WERI-Rb-1 (cell line): ENCODE measurements around the gene EPC1.

ENCODE experiments used
- DNase-seq: peaks from one replicate; pipeline ENCODE4 v3.0.0-alpha.2; 2020
- H3K27ac ChIP-seq: fragments of 250-450 bp; sonication (Bioruptor Pico); 2 replicates; pipeline ENCODE4 v1.5.1; 2020; ENCODE audit warnings: mild to moderate bottlenecking, moderate library complexity
- H3K27me3 ChIP-seq: fragments of 250-450 bp; sonication (Bioruptor Pico); 2 replicates; pipeline ENCODE4 v1.5.1; 2021; ENCODE audit warnings: mild to moderate bottlenecking, low read depth, moderate library complexity; ENCODE audit not compliant: insufficient read depth, severe bottlenecking
- H3K36me3 ChIP-seq: fragments of 250-450 bp; sonication (Bioruptor Pico); 2 replicates; pipeline ENCODE4 v1.5.1; 2020; ENCODE audit warnings: mild to moderate bottlenecking, moderate library complexity
- H3K4me3 ChIP-seq: 2 replicates; pipeline ENCODE4 v1.5.1; 2011; ENCODE audit warnings: low read depth, mild to moderate bottlenecking, control low read depth, low read length
- H3K9me3 ChIP-seq: fragments of 250-450 bp; sonication (Bioruptor Pico); 2 replicates; pipeline ENCODE4 v1.5.1; 2021; ENCODE audit warnings: mild to moderate bottlenecking, moderate library complexity; ENCODE audit not compliant: severe bottlenecking
- TF ChIP-seq, protein P1 (sequence below): IDR thresholded peaks from 2 replicates; pipeline ENCODE4 v1.5.1; 2011; ENCODE audit warnings: low read depth, mild to moderate bottlenecking, control low read depth, inconsistent platforms, low read length

EPC1 gene

DNA sequence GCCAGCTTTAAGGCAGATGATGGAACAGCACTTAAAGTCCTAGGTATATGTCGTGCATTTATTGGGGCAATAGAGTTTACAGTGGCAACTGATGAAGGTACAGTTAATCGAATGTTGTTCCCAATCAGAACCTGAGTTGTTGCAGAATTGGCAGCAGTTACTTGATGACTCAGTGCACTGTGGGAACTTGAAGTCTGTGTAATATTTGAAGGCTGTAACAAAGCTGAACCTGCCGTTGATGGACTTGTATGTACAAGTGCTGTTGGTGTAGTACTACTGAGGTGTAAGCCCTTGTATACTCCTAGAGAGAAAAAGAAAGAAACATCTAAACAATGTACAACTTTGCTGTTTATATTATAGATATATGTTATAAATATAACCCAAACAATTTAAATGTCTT is 75.3 kb downstream of the EPC1 start:
- H3K27ac ChIP-seq, result no peak overlapping the region
- DNase-seq, result no peak
- no peaks in the 10 kb centered on the region for H3K27me3 ChIP-seq
- TF ChIP-seq, protein P1, sequence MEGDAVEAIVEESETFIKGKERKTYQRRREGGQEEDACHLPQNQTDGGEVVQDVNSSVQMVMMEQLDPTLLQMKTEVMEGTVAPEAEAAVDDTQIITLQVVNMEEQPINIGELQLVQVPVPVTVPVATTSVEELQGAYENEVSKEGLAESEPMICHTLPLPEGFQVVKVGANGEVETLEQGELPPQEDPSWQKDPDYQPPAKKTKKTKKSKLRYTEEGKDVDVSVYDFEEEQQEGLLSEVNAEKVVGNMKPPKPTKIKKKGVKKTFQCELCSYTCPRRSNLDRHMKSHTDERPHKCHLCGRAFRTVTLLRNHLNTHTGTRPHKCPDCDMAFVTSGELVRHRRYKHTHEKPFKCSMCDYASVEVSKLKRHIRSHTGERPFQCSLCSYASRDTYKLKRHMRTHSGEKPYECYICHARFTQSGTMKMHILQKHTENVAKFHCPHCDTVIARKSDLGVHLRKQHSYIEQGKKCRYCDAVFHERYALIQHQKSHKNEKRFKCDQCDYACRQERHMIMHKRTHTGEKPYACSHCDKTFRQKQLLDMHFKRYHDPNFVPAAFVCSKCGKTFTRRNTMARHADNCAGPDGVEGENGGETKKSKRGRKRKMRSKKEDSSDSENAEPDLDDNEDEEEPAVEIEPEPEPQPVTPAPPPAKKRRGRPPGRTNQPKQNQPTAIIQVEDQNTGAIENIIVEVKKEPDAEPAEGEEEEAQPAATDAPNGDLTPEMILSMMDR, result no peak
- H3K36me3 ChIP-seq, result peaks cover 17% of the 10 kb centered on the region
- H3K4me3 ChIP-seq, result no peak overlapping the region
- H3K9me3 ChIP-seq, result no peaks in the 10 kb centered on the region

- H3K9me3 ChIP-seq, result no peaks in the 10 kb centered on the region
- H3K36me3 ChIP-seq, result peaks cover 17% of the 10 kb centered on the region
- H3K27ac ChIP-seq, result no peak overlapping the region
- TF ChIP-seq, protein P1, result no peak
- DNase-seq, result no peak
- H3K27me3 ChIP-seq, result no peaks in the 10 kb centered on the region
- H3K4me3 ChIP-seq, result no peak overlapping the region
Measured at GRCh38 chr10:32269343-32270100, 77.4 kb downstream of the EPC1 start.

DNA sequence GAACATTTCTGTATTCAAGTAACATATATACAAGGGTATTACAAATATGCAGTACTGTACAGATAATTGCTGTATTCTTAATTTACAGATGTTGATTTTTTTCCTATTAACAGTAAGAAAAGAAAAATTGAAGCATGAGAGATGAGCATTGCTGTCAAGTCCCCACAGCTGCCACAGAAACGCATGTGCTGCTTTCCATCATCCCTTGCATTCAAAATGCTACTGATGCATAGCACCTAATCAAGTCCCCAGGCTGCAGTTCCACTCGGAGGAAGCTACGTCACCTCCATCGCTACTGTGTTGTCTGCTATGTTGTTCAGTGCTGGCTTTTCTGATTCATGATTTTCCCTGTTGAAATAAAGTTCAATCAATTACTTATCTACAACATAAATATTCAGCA is 78.2 kb downstream of the EPC1 start:
- H3K9me3 ChIP-seq, result no peaks in the 10 kb centered on the region
- TF ChIP-seq, protein P1, result no peak
- no peak overlapping the region for H3K27ac ChIP-seq
- H3K36me3 ChIP-seq, result peaks cover 17% of the 10 kb centered on the region
- H3K27me3 ChIP-seq, result no peaks in the 10 kb centered on the region
- DNase-seq, result no peak
- no peak overlapping the region for H3K4me3 ChIP-seq

GRCh38 chr10:32266979-32267378 is 80.0 kb downstream of the EPC1 start:
- H3K9me3 ChIP-seq, result no peaks in the 10 kb centered on the region
- H3K4me3 ChIP-seq, result no peak overlapping the region
- H3K27ac ChIP-seq, result no peak overlapping the region
- TF ChIP-seq, protein P1, result no peak
- no peak for DNase-seq
- H3K36me3 ChIP-seq, result peaks cover 14% of the 10 kb centered on the region
- H3K27me3 ChIP-seq, result no peaks in the 10 kb centered on the region

DNA sequence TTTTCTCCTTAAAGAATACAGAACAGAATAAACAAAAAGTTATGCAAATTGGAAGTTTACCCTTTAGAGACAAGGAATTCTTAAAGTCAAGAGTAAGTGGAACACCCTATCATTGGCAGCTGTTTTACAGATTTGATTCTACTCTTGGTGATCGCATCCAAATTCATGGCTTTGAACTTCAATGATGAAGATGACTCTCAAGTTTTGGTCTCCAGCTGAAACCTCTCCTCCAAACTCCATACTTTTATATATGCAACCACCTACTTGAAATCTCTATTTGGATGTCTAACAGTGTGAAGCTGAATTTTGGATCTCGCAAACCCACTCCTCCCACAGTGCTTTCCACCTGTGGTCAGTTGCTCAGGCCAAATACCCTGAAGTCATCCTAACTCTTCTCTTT is 80.4 kb downstream of the EPC1 start:
- no peaks in the 10 kb centered on the region for H3K27me3 ChIP-seq
- no peak overlapping the region for H3K27ac ChIP-seq
- H3K9me3 ChIP-seq, result no peaks in the 10 kb centered on the region
- peaks cover 12% of the 10 kb centered on the region for H3K36me3 ChIP-seq
- no peak overlapping the region for H3K4me3 ChIP-seq
- no peak for DNase-seq
- TF ChIP-seq, protein P1, result no peak

DNA sequence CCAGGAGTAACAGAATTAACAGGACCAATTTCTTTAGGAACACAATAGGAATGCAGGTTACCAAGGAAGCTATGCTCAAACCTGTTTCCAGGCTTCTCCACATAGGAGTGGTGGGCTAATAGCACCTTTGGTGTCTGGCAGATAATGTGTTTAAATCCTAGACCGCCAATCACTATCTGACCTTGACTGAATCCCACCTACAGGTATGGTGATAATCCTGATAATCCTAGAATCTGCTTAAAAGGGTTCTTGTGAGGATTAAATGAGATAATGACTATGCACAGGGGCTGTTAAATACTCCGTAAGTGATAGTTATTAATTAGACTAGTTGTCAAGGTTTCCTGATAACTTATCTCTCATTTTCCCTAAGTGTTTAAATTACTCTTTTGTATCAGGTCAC is 81.2 kb downstream of the EPC1 start:
- H3K9me3 ChIP-seq, result no peaks in the 10 kb centered on the region
- DNase-seq, result no peak
- peaks cover 7% of the 10 kb centered on the region; the same call in 1 of the 2 replicates for H3K36me3 ChIP-seq
- no peak overlapping the region for H3K4me3 ChIP-seq
- TF ChIP-seq, protein P1, result no peak
- H3K27me3 ChIP-seq, result no peaks in the 10 kb centered on the region
- H3K27ac ChIP-seq, result no peak overlapping the region
